GM12872 (cell line): Measurements from ENCODE around the gene DSCAML1.

Experiments
- CTCF ChIP-seq: IDR thresholded peaks from 3 replicates; pipeline ENCODE4 v1.5.1; 2011; ENCODE audit warnings: low read depth, mild to moderate bottlenecking, low read length, moderate library complexity; ENCODE audit not compliant: insufficient read depth

DSCAML1 gene

GRCh38 chr11:117490911-117491310 is 306.1 kb downstream of the DSCAML1 start:
- TF ChIP-seq CTCF, result no peak

- no peak for TF ChIP-seq CTCF
Observed at GRCh38 chr11:117489999-117490679, 306.9 kb downstream of the DSCAML1 start.

- TF ChIP-seq CTCF, result no peak
Observed at GRCh38 chr11:117488996-117489952, 307.7 kb downstream of the DSCAML1 start.

GRCh38 chr11:117486059-117486458 is 311.0 kb downstream of the DSCAML1 start:
- no peak for TF ChIP-seq CTCF

- TF ChIP-seq CTCF, result no peak
Observed at GRCh38 chr11:117484156-117484555, 312.9 kb downstream of the DSCAML1 start.

- TF ChIP-seq CTCF, result no peak
Observed at GRCh38 chr11:117483372-117483771, 313.6 kb downstream of the DSCAML1 start.

GRCh38 chr11:117482881-117483280 is 314.1 kb downstream of the DSCAML1 start:
- TF ChIP-seq CTCF, result no peak
